ENCODE measurements around the gene MRM2.

DNA sequence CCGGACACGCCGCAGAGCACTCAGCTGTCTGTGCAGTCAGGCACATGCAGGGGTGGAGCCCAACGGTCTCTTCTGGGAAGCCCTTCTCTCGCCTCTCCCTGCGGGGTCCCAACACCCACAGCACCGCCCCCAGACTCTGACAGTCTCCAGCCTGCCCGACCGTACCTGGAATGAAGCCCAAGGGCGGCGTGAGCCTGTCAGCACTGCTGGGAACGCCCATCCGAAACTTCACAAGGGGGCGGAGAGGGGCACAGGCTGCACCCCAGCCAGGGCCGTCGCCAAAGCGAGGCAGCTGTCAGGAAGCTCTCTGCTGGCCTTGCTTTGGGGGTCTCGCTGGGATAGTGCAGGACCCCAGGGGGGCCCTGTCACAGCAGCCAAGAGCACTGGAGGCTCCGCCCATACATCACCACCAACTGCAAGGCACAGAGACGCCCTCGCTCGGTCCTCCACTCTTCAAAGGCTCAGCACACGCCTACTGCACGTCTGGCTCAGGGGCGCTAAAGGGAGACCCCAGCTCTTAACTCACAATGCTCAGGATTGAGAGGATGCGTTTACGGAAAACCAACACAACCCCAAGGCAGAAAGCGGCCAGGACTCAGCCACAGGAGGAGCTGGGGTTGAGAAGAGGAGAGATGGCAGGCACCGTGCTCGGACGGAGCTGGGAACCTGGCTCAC is 40.2 kb downstream of the MRM2 start:
- TF ChIP-seq, protein P1, sequence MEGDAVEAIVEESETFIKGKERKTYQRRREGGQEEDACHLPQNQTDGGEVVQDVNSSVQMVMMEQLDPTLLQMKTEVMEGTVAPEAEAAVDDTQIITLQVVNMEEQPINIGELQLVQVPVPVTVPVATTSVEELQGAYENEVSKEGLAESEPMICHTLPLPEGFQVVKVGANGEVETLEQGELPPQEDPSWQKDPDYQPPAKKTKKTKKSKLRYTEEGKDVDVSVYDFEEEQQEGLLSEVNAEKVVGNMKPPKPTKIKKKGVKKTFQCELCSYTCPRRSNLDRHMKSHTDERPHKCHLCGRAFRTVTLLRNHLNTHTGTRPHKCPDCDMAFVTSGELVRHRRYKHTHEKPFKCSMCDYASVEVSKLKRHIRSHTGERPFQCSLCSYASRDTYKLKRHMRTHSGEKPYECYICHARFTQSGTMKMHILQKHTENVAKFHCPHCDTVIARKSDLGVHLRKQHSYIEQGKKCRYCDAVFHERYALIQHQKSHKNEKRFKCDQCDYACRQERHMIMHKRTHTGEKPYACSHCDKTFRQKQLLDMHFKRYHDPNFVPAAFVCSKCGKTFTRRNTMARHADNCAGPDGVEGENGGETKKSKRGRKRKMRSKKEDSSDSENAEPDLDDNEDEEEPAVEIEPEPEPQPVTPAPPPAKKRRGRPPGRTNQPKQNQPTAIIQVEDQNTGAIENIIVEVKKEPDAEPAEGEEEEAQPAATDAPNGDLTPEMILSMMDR (IDR thresholded peaks at IDR 0.05 in 2 of 3, conservative IDR thresholded peaks at IDR 0.05 in 1 of 3; ENCODE audit: borderline replicate concordance in 1 of 3, insufficient read depth in 1 of 3, low read depth in 2 of 3, low read length in 2 of 3) = no peak
- no peak for TF ChIP-seq POLR2A (IDR thresholded peaks at IDR 0.05; ENCODE audit: borderline replicate concordance, extremely low read depth, insufficient read depth, insufficient read length)

Data from HCT116 (cell line).